Embryonic facial prominence (tissue), 1 donor: ENCODE measurements around the gene RDH16.

Experiments used
- DNase-seq: peaks from one replicate; pipeline ENCODE4 v3.0.0-alpha.2; 2016; ENCODE audit errors: extremely low spot score

RDH16 gene

GRCh38 chr12:56957229-56958052, at the start of gene RDH16:
TSS of gene RDH16 (minus strand) at chr12:56957608. CDS start at chr12:56957462, 146 bp downstream.
- no peak for DNase-seq

GRCh38 chr12:57006809-57007475, 49.5 kb upstream of the RDH16 start:
- DNase-seq = no peak

- DNase-seq = no peak
Measured at GRCh38 chr12:57005980-57006808, 48.8 kb upstream of the RDH16 start, which contains the start of gene ZBTB39. TSS of gene ZBTB39 (minus strand) at chr12:57006546. CDS start at chr12:57004917, 1,629 bp downstream.

- no peak for DNase-seq
Measured at GRCh38 chr12:57004651-57005050, 47.2 kb upstream of the RDH16 start.

GRCh38 chr12:57003395-57003794, 46.0 kb upstream of the RDH16 start:
- DNase-seq = no peak

- no peak for DNase-seq
Measured at GRCh38 chr12:57001448-57001906, 44.1 kb upstream of the RDH16 start.

GRCh38 chr12:57000393-57000792, 43.0 kb upstream of the RDH16 start:
- DNase-seq = no peak

GRCh38 chr12:56999456-56999855, 42.0 kb upstream of the RDH16 start:
- DNase-seq = no peak

- no peak for DNase-seq
Measured at GRCh38 chr12:56998981-56999380, 41.6 kb upstream of the RDH16 start.

GRCh38 chr12:56998316-56998715, 40.9 kb upstream of the RDH16 start:
- no peak for DNase-seq

- DNase-seq = no peak
Measured at GRCh38 chr12:56996793-56997545, 39.6 kb upstream of the RDH16 start.

- no peak for DNase-seq
Measured at GRCh38 chr12:56995930-56996496, 38.6 kb upstream of the RDH16 start.

GRCh38 chr12:56995201-56995929, 38.0 kb upstream of the RDH16 start:
- no peak for DNase-seq

GRCh38 chr12:56994231-56994746, 36.9 kb upstream of the RDH16 start:
- DNase-seq = no peak

- no peak for DNase-seq
Measured at GRCh38 chr12:56993346-56993745, 35.9 kb upstream of the RDH16 start.

GRCh38 chr12:56991319-56992246, 34.2 kb upstream of the RDH16 start:
- no peak for DNase-seq

GRCh38 chr12:56990648-56991318, 33.4 kb upstream of the RDH16 start:
- DNase-seq = no peak

GRCh38 chr12:56989861-56990610, 32.6 kb upstream of the RDH16 start:
- no peak for DNase-seq
